Omental fat pad (tissue), 4 donors: ENCODE measurements around the gene CLNK. TPM values are rescaled to one million over a fixed set of nuclear protein-coding genes. Genes with fewer than 3 reads are reported as not detected.

Experiments
- ATAC-seq: fragments of 150-250 bp; one replicate; pipeline ENCODE4 v1.9.1; 2016; ENCODE audit warnings: mild to moderate bottlenecking, moderate library complexity; ENCODE audit not compliant: low FRiP score
- DNase-seq: peaks from one replicate; pipeline ENCODE4 v3.0.0-alpha.2; 2019; ENCODE audit warnings: low spot score
- CTCF ChIP-seq, 3 donors: fragments of 450-650 bp; IDR thresholded peaks; one replicate each; pipeline ENCODE4 v1.5.1; 2016 to 2017; ENCODE audit warnings: antibody characterized with exemption in 3 of 3, mild to moderate bottlenecking in 3 of 3, moderate library complexity in 2 of 3
- total RNA-seq, 4 donors: library from RNA; depleted of rRNA; stranded (reverse); fragments of >200 nt; gene quantifications; one replicate each; pipeline ENCODE4 v1.1.0, GENCODE V29; 2016

Gene CLNK
- total RNA-seq, 4 donors from 2014 or later: not detected

GRCh38 chr4:10459305-10459704 is 225.3 kb downstream of the CLNK start:
- TF ChIP-seq CTCF (IDR thresholded peaks at IDR 0.05): no peak
- DNase-seq (no peak), ATAC-seq (no peak)

DNA sequence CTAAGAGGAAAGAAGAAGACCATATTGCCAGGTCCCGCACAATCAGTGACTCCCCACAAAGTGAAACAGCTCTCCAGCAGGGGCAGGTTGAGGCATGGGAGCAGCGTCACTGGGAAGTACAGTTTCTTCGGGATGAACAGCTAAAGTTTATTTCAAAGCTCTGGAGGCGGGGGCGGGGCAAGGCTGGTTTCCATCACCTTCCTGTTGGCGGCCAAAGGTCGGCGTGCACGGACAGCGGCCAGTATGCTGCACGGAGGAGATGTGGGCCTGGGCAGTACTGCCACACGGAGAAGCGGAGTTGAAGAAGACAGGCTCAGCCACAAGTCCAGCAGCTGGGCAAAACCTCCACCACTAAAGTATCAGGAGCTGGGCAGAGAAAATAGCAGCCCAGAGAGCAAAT is 226.4 kb downstream of the CLNK start:
- no peak for TF ChIP-seq CTCF (IDR thresholded peaks at IDR 0.05)
- DNase-seq (no peak), ATAC-seq (no peak)

DNA sequence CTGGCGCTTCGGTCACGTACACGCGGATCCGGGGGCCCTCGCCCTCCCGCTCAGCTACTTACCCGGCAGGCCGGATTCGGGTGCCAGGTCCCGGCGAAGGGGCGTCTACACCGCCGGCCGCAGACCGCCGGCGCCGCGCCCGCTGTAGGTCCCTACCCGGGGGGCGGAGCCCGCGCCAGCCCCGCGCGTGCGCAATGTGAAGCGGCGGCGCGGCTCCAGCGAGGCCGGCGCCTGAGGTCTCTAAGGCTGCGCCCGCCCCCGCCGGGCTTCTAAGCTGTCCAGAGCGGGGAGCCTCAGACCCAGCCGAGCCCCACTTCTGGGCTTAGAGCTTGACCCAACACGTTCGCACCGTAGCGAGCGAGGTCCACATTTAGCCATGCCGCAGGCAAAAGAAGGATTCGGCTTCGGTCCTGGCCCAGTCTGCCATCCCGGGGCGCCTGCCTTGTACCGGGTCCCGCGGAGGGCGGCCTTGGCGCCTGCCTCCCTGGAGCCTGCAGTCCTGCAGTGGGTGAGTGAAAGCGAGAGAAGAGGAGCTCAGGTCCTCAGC is 227.2 kb downstream of the CLNK start, which contains the start of gene ZNF518B:
Gene ZNF518B (minus strand): TSS at position 172 of the 547 bp plus-strand sequence. CDS start 11,098 bp downstream, outside the sequence.
- TF ChIP-seq CTCF (IDR thresholded peaks at IDR 0.05): no peak
- DNase-seq (no peak), ATAC-seq (peak; percentile 72)

- no peak for TF ChIP-seq CTCF (IDR thresholded peaks at IDR 0.05)
- DNase-seq (no peak), ATAC-seq (peak; percentile 34)
These were observed 227.8 kb downstream of the CLNK start for GRCh38 chr4:10456595-10457254.

DNA sequence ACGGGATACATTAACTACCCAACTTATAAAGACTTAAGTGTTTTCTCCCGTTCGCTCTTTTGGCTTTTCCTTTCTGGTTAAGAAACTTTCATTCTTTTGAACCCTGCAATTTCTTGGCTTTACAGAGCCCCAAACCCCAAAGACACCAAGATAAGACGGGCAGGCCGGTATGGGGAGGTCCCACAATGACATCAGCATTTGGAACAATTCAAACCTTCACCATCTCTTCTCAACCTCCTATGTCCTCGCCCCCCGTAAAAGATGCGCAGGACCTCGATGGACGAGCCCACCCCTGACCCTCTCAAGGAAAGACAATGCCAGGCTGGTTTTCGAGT is 228.3 kb downstream of the CLNK start:
- no peak for DNase-seq
- no peak for ATAC-seq
- no peak for TF ChIP-seq CTCF (IDR thresholded peaks at IDR 0.05)

GRCh38 chr4:10455133-10455532 is 229.4 kb downstream of the CLNK start:
- DNase-seq (no peak), ATAC-seq (no peak)
- no peak for TF ChIP-seq CTCF (IDR thresholded peaks at IDR 0.05)

- ATAC-seq (no peak), DNase-seq (no peak)
- no peak for TF ChIP-seq CTCF (IDR thresholded peaks at IDR 0.05)
These were observed 229.8 kb downstream of the CLNK start for GRCh38 chr4:10454726-10455125.
